Left renal pelvis (tissue), 4 donors: ENCODE data around the gene OR9K2. TPM values are rescaled to one million over a fixed set of nuclear protein-coding genes. Genes with fewer than 3 reads are reported as not detected.
"Not testable (repeated sequence)": the region's sequence is repeated elsewhere in the genome, so short reads cannot be mapped to it uniquely, and the experiment has no call there.

ENCODE experiments used
- DNase-seq, 4 donors: peaks; one replicate each; pipeline ENCODE4 v3.0.0-alpha.2; 2013; ENCODE audit warnings: low read depth in 4 of 4, low spot score in 3 of 4
- polyA plus RNA-seq, 4 donors: library from polyadenylated mRNA; unstranded; fragments of 120-200 nt; gene quantifications; one replicate each; pipeline ENCODE4 v1.2.1, GENCODE V29; 2013; ENCODE audit not compliant: insufficient read length in 4 of 4

OR9K2 gene, protein sequence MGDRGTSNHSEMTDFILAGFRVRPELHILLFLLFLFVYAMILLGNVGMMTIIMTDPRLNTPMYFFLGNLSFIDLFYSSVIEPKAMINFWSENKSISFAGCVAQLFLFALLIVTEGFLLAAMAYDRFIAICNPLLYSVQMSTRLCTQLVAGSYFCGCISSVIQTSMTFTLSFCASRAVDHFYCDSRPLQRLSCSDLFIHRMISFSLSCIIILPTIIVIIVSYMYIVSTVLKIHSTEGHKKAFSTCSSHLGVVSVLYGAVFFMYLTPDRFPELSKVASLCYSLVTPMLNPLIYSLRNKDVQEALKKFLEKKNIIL
- polyA plus RNA-seq, result not detected

- no peak for DNase-seq
Measured at GRCh38 chr12:55126106-55126505, at the start of gene OR9K2. OR9K2 (plus strand) TSS chr12:55126406; CDS start chr12:55129835, 3,429 bp downstream.

DNA sequence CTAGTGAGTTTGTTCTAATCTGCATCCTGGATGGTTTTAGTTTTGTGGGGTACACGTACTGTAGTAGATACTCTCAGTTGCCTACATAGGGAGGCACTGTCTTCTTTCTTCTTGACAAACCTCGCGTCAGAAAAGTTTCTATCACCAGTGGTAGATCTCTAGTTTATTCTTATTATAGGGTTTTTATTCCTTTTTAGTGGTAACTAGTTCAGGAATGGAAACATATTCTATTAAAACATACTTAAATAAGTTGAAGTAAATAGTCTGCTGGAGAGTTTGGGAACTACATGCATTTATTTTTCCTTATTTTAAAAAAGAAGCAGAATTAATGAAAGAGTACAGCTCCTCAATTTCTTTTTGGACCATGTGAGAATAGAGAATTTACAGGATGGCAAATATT is 33.6 kb upstream of the OR9K2 start:
- DNase-seq, result no peak

DNA sequence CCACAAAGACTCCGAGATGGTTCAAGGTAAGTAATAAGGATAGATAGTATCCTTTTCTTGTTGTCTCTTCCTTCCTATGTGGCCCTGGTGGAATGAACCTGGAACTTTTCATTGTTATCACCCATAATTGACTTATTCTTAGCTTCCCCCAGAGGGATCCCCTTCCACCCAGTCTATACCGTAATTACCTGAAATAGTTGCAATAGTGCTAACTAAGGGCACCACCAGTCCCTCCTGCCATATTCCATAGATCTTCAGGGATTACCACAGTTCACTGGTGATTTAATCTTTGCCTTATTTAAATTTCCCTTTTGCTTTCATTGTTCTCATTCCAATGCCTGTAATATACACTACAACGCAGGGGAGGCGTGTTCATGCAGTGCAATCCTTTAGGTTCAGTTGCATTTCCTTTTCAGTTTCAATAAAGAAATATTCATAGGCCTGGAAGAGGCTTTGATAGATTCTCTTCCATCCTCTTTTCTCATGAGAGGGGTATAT is 13.8 kb upstream of the OR9K2 start:
- DNase-seq, result no peak

DNA sequence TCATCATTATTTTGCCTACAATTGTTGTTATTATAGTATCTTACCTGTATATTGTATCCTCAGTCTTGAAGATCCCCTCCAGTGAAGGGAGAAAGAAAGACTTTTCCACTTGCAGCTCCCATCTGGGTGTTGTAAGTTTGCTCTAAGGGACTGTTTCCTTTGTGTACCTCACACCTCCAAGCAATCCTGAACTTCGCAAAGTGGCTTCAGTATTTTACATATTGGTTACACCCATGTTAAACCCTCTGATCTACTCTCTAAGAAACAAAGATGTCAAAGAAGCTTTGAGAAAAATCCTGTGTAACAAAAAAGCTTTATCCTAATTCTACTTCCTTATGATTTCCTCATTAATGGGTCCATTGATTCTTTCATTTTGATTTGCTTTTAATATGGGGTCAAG is 10.1 kb upstream of the OR9K2 start:
- no peak for DNase-seq

DNA sequence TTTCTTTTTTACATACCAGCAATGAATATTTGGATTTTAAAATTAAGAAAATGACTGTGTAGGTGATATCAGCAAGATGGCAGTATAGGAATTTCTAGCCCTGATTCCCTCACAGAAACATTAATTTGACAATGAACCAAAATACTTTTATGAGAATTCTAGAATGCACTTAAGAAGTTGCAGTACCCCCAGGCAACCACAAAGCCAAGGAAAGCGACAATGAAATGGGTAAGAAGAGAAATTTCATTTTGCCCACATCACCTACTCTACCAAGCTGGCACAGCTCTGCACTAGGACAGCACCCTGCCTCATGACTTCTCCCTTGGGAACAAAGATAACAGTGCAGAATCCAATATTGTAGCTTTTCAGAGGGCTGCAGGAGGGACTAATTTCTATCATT is 6.6 kb downstream of the OR9K2 start:
- no peak for DNase-seq

- DNase-seq, result peak; percentile 4 to 34 (median 20)
Measured at GRCh38 chr12:55142669-55143565, 16.7 kb downstream of the OR9K2 start.

- no peak for DNase-seq
Measured at GRCh38 chr12:55143566-55143870, 17.3 kb downstream of the OR9K2 start.

DNA sequence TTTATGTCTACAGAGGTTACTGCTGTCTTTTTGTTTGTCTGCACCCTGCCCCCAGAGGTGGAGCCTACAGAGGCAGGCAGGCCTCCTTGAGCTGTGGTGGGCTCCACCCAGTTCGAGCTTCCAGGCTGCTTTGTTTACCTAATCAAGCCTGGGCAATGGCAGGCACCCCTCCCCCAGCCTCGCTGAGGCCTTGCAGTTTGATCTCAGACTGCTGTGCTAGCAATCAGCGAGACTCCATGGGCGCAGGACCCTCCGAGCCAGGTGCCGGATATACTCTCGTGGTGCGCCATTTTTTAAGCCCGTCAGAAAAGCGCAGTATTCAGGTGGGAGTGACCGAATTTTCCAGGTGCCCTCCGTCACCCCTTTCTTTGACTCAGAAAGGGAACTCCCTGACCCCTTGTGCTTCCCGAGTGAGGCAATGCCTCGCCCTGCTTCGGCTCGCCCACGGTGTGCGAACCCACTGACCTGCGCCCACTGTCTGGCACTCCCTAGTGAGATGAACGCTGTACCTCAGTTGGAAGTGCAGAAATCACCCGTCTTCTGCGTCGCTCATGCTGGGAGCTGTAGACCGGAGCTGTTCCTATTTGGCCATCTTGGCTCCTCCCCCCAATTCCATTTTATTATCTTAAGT is 40.9 kb downstream of the OR9K2 start:
- not testable (repeated sequence) for DNase-seq

DNA sequence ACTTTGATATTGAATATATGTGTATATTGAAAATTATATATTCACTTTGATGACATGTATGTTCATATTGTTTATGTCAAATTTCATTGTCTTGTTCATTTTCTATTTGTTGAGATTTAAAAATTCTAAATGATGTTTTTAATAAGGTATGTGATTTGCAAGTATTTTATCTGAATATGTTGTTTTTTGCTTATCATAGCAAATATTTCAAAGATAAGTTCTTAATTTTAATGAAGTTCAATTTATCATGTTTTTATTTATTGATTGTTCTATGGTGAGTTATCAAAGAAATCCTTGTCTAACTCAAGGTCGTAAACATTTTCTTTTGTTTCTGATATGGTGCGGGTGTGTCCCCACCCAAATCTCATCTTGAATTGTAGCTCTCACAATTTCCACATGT is 45.2 kb downstream of the OR9K2 start:
- no peak for DNase-seq

DNA sequence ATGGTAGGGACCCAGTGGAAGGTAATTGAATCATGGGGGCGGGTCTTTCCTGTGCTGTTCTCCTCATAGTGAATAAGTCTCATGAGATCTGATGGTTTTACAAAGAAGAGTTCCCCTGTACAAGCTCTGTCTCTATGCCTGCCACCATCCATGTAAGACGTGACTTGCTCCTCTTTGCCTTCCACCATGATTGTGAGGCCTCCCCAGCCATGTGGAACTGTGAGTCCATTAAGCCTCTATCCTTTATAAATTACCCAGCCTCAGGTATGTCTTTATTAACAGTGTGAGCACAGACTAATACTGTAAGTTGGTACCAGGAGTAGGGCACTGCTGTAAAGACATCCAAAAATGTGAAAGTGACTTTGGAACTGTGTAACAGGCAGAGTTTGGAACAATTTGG is 45.6 kb downstream of the OR9K2 start:
- not testable (repeated sequence) for DNase-seq

GRCh38 chr12:55172686-55173085 is 46.5 kb downstream of the OR9K2 start:
- DNase-seq, result no peak

DNA sequence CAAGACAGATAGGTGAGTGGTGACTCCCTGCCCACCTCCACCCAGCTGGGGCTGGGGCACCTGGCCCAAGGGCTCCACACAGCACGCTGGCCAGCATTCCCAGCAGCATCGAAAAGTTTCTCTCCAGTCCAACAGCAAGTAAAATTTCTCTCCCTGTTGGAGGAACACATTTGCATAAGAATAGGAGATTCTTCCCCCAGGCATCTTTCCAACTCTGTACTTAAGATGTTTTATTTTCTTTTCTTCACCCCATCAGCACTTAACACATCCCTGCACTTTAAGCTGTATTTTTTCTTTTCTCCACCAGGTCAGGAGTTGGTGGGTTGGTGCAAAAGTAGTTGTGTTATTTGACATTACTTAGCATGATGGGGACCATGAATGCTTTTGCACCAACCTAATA is 47.2 kb downstream of the OR9K2 start:
- DNase-seq, result no peak

Other genes starting within 250 kb of the OR9K2 start
- gene TESPA1, start 141.6 kb upstream of the OR9K2 start, polyA plus RNA-seq, result under 1 TPM; 0.24 to 0.64 (median 0.47) TPM
- not detected for gene NEUROD4, start 106.4 kb upstream of the OR9K2 start, polyA plus RNA-seq
- not detected for gene OR10A7, start 94.6 kb downstream of the OR9K2 start, polyA plus RNA-seq
- not detected for gene OR6C74, start 118.2 kb downstream of the OR9K2 start, polyA plus RNA-seq
- not detected for gene OR6C6, start 170.2 kb downstream of the OR9K2 start, polyA plus RNA-seq
- not detected for gene OR6C1, start 187.9 kb downstream of the OR9K2 start, polyA plus RNA-seq
- not detected for gene OR6C3, start 204.3 kb downstream of the OR9K2 start, polyA plus RNA-seq
- under 1 TPM in 1 of 4 donors, not detected in 3; 0.04 TPM for gene OR6C75, start 236.6 kb downstream of the OR9K2 start, polyA plus RNA-seq